ENCODE data around the gene SUPT4H1.

- TF ChIP-seq POLR2A (IDR thresholded peaks at IDR 0.05) = no peak
- no peak for TF ChIP-seq CTCF (IDR thresholded peaks at IDR 0.05)
These were observed 46.7 kb upstream of the SUPT4H1 start for GRCh38 chr17:58398574-58399266.
